GM18907 (cell line): ENCODE measurements around the gene ARHGAP42.

ENCODE experiments used
- ATAC-seq: cut with Tn5 transposase; IDR thresholded peaks from one replicate; pipeline ENCODE4 v1.9.1; 2021; ENCODE audit warnings: mild to moderate bottlenecking, moderate library complexity; ENCODE audit not compliant: unreplicated experiment

The ARHGAP42 gene

DNA sequence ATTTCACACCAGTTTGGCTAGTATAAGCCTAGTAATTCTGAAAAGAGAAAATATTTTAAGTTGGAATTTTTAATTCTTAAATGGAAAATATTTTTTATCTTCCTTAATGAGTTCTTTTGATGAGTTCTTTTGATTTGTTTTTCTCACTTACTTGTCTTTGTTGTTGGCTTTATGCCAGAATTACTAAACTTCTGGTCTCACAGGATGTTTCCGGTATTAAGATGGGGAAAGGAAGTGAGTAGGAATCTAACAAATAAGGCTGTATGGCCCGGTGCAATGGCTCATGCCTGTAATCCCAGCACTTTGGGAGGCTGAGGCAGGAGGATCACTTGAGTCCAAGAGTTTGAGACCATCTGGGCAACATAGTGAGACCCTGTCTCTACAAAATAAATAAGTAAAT is 106.4 kb downstream of the ARHGAP42 start:
- ATAC-seq, result no peak

- no peak for ATAC-seq
These were observed 107.4 kb downstream of the ARHGAP42 start for GRCh38 chr11:100794446-100794845.

DNA sequence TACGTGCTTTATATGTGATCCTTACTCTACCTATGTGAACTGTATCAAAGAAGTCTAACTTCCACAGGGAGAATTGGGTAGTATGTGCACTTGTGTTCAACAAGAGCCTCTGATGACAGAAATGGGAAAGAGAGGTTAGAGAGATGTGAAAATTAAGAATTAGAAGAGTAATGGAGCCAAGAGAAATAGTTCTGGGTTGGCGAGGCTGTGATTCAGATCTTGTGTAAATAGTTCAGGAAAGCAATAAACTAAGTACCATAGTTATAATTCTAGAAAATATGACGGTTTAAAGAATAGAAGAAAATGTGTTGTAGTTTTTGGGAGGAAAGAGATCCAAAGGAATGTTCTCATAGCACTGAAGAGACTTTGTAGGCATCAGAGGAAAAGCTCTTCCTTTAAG is 112.4 kb downstream of the ARHGAP42 start:
- no peak for ATAC-seq

DNA sequence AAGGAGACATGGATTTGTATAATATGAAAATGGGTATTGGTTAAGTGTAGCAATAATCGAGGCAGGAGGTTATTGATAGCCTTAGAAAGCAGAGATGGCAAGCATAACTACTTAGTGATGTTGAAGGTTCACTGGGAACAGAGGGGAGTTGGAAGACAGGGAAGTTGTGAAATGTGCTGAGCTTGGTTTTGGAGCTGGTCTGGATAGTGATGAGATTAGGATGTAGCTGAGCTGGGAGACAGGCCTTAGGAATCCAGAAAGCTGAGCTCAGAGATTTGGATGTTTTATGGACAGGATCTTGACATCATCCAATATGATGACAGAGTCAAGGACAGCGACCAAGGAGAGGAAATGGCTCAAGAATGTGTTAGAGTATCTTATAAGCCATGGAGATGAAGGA is 113.1 kb downstream of the ARHGAP42 start:
- no peak for ATAC-seq

DNA sequence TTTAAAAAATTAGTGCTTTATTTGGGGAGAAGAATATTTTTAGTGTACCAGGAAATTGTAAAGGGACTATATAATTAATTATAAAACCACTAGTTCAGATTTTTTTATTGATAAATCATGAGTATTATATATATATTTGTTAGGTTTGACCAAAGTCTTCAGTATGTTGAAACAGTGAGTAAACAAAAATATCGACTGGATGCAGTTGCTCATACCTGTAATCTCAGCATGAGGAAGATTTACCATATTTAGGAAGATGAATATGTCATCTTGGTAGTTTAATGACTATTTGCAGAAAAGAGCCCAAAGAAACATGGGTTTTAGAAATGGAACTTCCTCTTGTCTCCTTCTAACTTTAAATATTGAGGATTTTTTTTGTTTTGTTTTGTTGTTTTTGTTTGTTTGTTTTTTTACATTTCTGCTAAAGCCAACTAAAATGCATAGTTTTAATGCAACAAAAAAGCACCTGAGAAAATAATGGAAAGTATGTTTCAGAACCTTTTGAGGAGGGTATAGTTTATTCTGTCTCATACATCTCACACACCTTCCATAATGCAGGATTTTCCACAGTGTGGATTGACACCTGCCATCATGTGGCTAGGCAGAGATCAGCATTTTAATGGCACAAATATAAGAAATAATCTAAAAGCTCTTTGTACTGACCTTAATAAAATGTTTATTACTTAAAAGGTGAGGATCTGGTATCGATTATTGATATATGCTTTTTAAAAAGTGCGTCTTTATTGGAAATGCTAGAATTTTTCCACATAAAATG is 114.3 kb downstream of the ARHGAP42 start:
- no peak for ATAC-seq

DNA sequence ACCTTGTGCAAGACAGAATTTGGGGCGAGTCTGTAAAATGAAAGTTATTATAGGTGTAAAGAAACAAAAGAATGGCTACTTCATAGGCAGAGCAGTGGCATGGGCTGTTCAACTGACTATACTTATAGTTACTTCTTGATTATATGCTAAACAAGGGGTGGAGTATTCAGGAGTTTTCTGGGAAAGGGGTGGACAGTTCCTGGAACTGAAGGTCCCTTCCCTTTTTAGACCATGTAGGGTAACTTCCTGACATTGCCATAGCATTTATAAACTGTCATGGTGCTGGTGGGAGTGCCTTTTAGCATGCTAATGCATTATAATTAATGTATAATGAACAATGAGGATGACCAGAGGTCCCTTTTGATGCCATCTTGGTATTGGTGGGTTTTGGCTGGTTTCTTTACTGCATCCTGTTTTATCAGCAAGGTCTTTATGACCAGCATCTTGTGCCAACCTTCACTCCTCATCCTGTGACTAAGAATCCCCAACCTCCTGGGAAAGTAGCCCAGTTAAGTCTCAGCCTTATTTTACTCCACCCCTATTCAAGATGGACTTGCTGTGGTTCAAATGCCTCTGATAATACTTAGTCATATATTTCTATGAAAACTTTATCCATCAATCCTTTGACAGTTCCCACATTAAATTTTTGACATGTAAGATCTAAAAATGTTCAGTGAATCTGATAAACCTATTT is 118.6 kb downstream of the ARHGAP42 start:
- no peak for ATAC-seq

GRCh38 chr11:100806296-100806695 is 119.2 kb downstream of the ARHGAP42 start:
- ATAC-seq, result no peak

DNA sequence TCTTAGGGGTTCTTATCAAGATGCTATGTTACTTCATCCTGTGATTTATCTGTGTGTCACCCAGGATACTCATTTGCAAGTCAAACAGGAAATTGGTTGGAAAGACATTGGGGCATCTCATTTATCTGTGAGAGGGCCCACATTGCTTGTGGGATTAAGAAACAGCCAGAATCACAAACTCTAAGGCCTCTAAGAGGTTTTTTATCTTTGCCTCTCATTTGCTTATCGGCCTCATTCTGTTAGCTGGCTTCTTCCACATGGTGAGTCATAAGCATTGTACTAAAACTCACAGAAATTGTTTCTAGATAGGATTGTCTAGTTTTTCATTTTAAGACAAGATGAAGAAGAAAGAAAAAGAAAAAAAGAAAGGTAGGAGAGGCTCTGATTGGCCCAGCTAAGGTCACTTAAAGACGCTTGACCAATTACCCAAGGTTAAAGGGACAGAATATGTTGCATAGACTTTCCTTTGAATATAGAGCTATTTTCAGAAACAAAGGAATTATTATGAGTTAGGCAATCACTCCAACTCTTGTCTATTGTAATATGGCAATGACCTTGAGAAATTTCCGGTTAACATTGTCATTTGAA is 121.9 kb downstream of the ARHGAP42 start:
- ATAC-seq, result no peak

DNA sequence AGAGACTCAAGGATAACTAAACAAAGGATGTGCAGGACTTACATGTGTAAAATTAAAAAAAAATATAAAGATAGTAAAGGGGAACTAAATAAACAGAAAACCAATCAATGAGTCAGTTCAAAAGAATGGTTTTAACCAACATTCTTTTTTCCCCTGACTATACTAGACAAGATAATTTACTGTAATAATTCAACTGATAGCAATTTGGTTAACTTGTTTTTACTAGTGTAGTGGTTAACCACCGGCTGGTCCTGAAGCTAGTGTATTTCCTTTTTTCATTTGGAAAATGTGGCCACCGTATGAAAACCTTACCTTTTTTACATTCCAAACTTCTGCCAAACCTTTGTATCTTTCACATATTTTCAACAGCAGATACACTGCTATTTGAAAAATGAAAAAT is 123.1 kb downstream of the ARHGAP42 start:
- peak; percentile 70 for ATAC-seq

DNA sequence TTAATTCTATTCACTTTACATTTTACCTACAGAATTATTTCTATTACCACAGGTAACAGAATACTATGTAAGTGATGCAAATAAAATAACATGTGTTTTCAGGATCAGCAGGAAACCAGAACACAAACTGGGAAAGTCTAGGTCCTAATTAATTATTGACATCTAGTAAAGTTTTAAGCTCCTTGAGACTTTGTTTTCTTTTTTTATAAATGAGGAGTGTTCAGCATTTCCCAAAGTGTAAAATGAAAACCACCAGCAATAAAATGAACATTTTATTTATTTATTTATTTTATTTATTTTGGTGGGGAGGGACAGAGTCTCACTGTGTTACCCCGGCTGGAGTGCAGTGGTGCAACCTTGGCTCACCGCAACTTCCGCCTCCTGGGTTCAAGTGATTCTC is 123.6 kb downstream of the ARHGAP42 start:
- peak; percentile 5 for ATAC-seq

DNA sequence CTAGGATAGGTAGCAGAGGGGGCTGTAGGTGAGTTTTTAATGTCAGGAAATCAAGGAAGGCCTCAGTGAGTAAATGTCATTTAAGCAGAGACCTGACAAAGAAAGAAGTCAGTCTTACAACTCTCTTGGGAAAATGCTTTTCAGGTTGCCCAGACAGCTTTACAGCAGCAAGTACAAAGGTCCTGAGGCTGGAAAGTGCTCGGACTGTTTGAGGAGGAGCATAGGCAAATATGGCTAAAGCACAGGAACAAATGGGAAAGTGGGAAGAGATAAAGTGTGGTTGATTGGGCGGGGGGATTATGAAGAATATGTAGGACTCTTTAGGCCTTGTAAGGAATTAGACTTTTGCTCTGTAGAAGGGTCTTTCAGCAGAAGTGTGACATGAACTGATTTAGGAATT is 125.4 kb downstream of the ARHGAP42 start:
- ATAC-seq, result no peak

GRCh38 chr11:100815787-100816330 is 128.8 kb downstream of the ARHGAP42 start:
- no peak for ATAC-seq

GRCh38 chr11:100816823-100817222 is 129.7 kb downstream of the ARHGAP42 start:
- no peak for ATAC-seq

- ATAC-seq, result no peak
These were observed 130.5 kb downstream of the ARHGAP42 start for GRCh38 chr11:100817620-100818019.

DNA sequence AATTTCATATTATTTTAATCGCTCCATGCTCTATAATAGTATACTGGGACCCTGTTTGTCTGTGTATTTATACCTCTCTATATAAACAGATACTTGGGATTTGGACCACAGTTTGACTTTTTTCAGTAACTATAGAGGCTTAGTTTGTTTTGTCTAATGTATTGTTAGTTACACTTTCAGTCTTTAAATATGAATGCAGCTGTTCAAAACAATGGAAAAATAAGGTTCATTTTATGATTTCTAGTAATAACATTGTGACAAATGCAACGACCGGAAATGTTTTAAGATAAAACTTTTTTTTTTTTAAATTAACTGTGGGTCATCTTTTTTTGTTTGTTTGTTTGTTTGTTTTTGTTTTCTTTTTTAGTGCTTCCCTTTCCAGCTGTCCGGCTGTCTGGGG is 133.5 kb downstream of the ARHGAP42 start:
- ATAC-seq, result no peak

GRCh38 chr11:100821198-100821597 is 134.1 kb downstream of the ARHGAP42 start:
- ATAC-seq, result no peak

DNA sequence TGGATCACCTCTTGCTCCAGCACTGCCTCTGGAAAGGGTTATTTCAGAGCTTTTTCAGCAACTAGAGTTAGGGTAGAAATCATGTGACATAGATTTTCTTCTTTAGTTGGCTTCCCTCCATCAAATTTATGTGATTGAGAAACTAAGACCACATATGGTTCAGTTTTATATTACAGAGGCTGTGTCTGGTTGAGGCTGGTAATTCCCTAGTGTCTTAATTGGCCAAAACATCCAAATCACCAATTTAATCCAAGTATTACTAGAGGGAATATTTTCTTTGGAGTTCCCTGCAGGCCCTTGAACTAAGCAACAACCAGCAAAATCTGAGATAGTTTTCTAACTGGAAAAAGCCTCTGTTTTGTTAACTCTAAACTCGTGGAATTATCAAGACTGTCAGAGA is 136.3 kb downstream of the ARHGAP42 start:
- no peak for ATAC-seq

DNA sequence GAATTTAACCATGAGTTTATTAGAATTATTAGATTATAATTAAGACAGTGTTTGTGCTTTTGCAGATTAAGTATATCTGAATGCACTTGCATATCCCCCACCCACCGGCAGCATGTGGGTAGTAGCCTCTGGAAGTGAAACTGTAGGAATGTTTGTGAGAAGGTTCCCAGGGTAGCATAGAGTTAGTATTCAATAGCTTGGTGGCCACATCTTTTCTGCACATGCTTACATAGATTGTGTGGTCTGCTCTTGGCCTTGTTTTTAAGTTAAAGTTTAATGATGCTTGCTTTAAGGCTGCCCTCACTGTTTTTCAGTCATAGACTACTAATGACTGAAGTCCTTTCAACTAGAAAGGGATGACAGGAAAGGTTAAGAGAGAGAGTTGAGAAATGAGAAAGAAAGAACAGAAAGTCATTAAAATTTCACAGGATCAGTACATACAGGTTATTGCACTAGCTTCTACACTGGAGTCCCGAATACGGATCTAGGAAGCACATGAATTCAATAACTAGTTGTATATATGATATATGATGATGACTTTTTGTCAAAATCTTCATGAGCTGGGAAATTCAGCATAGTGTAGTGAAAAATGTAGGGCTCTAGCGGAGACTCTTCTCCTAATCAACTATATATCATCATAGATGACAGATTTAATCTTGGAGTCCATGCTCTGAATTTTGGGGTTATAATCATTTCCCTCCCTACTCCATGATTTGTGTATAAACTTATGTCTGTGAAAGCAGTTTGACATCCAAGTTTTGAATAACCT is 137.1 kb downstream of the ARHGAP42 start:
- ATAC-seq, result no peak

DNA sequence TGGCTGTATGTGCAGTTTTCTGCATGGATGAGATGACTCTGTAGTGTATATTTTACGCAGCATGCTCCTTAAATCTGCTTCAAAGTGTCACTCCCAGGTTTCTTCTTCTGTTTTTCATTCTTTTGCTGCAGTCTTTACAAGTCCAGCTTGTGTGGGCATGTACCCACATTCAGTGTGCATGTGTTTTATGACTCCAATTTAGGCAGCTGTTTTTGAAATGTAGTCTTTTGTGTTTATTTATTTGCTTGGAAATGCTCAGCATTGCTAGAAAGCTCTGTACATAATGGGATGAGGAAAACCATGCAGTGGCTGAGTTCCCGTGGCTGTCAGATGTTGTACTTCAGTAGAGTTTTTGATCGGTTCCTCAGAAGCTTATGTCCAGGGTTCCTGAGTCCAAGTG is 138.5 kb downstream of the ARHGAP42 start:
- no peak for ATAC-seq

DNA sequence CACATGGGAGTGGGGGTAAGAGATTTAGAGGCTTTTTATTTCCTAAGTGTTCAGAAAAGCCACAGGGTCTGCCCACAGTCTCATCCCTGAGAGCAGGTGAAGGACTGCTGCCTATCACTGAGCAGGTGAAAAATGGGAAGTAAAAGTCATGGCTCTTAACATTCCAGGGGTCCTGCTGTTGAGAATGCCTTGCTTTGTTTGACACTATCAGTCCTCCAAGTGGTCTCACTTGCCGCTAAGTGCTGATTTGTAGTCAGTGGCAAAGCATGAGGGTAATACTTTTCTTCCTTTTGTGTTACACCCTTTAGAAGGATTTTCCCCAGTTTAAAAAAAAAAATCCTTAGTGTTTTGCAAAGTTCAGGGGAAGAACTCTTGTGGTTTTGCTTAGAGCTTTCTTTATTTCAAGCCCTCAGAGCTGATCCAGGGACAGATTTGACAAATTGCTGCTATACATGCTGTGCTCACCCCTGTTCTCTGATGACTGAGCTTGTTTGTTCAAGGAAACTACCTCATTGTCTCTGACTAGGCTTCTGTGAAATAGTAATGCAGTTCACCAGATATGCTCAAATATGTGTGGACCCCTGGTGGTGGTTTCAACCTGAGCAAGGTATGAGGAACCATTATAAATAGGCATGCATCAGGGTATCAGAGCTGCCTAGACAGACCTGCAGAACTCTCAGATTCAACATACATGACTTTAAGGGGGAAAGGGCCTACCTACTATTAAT is 141.0 kb downstream of the ARHGAP42 start:
- ATAC-seq, result peak; percentile 92
